Kidney epithelial cell (primary cell): ENCODE measurements around the gene DLG1. TPM values are rescaled to one million over a fixed set of nuclear protein-coding genes. Genes with fewer than 3 reads are reported as not detected.

Experiments used
- DNase-seq: peaks from one replicate; pipeline ENCODE4 v3.0.0-alpha.2; 2010; ENCODE audit warnings: low read depth
- H3K27me3 ChIP-seq: 2 replicates; pipeline ENCODE4 v1.6.0; 2011; ENCODE audit warnings: low read length; ENCODE audit not compliant: control insufficient read depth, insufficient read depth
- H3K36me3 ChIP-seq: 2 replicates; pipeline ENCODE4 v1.5.1; 2011; ENCODE audit warnings: low read length; ENCODE audit not compliant: control insufficient read depth, insufficient read depth
- H3K4me3 ChIP-seq: 2 replicates; pipeline ENCODE4 v1.5.1; 2011; ENCODE audit warnings: low read depth, mild to moderate bottlenecking, control low read depth, low read length
- total RNA-seq: library from RNA; depleted of rRNA; stranded (reverse); fragments of >200 nt; gene quantifications from 2 replicates; pipeline ENCODE4 v1.2.3, GENCODE V29; 2015
- TF ChIP-seq, protein P1 (sequence below): IDR thresholded peaks from 2 replicates; pipeline ENCODE4 v1.5.1; 2011; ENCODE audit warnings: mild to moderate bottlenecking, moderate library complexity, low read length, control low read depth, inconsistent platforms; ENCODE audit not compliant: insufficient read depth, poor library complexity, severe bottlenecking

DLG1 gene
- total RNA-seq, 1 donor from 2014 or later = 127 TPM

DNA sequence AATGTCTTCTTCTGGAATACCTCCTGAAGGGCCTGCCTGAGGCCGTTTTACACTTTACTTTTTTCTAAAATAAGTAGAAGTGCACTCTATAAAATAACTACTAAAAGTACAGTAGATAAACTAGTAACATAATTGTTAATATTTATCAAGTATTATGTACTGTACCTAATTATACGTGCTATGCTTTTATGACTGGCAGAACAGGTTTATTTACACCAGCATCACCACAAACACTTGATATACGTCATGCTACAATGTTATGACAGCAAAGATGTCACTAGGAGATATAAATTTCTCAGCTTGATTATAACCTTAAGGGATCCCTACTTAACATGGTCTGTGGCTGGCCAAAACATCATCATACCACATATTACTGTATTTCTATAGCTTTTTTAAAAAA is 29.4 kb downstream of the DLG1 start:
- H3K4me3 ChIP-seq = no peak overlapping the region
- no peaks in the 10 kb centered on the region for H3K36me3 ChIP-seq

DNA sequence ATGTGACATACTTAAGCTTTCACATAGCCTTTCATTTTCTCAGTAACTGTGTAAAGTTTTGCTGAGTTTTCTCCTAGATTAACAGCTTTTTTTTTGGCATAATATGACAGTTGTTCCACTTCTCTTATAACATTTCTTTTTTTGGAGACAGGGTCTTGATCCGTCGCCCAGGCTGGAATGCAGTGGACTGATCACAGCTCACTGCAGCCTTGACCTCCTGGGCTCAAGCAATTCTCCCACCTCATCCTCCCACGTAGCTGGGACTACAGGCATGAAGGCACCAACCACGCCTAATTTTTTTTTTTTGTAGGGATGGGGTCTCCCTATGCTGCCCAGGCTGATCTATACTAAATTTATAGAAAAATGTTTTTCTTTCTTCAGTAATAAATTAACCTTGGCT is 30.1 kb downstream of the DLG1 start:
- Histone ChIP-seq H3K36me3 (no peaks in the 10 kb centered on the region), H3K4me3 (no peak overlapping the region), H3K27me3 (no peaks in the 10 kb centered on the region)
- DNase-seq = no peak
- TF ChIP-seq, protein P1, sequence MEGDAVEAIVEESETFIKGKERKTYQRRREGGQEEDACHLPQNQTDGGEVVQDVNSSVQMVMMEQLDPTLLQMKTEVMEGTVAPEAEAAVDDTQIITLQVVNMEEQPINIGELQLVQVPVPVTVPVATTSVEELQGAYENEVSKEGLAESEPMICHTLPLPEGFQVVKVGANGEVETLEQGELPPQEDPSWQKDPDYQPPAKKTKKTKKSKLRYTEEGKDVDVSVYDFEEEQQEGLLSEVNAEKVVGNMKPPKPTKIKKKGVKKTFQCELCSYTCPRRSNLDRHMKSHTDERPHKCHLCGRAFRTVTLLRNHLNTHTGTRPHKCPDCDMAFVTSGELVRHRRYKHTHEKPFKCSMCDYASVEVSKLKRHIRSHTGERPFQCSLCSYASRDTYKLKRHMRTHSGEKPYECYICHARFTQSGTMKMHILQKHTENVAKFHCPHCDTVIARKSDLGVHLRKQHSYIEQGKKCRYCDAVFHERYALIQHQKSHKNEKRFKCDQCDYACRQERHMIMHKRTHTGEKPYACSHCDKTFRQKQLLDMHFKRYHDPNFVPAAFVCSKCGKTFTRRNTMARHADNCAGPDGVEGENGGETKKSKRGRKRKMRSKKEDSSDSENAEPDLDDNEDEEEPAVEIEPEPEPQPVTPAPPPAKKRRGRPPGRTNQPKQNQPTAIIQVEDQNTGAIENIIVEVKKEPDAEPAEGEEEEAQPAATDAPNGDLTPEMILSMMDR = no peak

More for the DNA sequence above, 29.4 kb downstream of the DLG1 start:
- no peak for DNase-seq
- TF ChIP-seq, protein P1 = no peak
- no peaks in the 10 kb centered on the region for H3K27me3 ChIP-seq

DNA sequence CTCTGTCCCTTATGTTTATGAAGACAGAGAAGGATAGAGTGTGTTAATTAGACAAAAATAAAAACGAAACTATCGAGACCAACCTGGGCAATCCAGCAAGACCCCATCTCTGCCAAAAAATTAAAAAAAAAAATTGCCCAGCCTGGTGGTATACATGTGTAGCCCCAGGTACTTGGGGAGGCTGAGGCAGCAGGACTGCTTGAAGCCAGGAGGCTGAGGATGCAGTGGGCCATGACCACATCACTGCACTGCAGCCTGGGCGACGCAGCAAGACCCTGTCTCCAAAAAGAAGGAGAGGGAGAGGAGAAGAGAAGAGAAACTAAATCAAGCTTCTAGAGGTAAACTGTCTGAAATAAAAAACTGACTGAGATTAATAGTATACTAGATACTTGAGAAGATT is 32.1 kb downstream of the DLG1 start:
- TF ChIP-seq, protein P1 = no peak
- no peaks in the 10 kb centered on the region for H3K27me3 ChIP-seq
- H3K36me3 ChIP-seq = no peaks in the 10 kb centered on the region

DNA sequence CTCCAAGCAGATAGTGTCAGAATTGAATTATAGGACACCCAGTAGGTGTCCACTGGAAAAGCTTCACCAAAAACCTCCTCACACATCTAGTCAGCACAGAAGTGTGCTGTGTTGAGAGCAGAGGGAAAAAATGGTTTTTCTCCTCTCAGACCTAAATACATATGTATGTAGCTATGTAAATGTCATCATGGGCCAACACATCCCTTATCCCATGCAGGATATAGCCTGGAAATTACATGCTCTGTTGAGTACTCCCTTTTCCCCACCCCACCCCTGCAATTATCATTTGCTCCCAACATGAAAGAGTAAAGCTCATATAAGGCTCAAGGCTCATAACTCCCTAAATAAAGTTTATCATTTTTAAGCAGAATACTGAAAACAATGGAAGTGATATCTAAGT is 35.7 kb downstream of the DLG1 start:
- TF ChIP-seq, protein P1 = no peak
- Histone ChIP-seq H3K4me3 (no peak overlapping the region), H3K27me3 (no peaks in the 10 kb centered on the region), H3K36me3 (no peaks in the 10 kb centered on the region)
- no peak for DNase-seq

More for the DNA sequence above, 32.1 kb downstream of the DLG1 start:
- DNase-seq = no peak
- no peak overlapping the region for H3K4me3 ChIP-seq

DNA sequence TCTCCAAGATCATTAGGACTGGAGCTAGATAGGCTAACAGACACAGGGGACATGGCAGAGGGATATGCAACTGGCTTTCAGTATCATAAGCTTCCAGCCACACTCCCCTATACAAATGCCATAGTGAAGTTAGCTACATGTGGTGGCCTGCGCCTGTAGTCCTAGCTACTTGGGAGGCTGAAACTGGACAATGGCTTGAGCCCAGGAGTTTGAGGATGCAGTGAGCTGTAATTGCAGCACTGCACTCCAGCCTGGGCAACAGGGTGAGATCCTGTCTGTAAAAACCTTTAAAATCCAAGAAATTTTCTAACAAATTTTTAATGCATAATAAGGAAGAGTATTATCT is 37.3 kb downstream of the DLG1 start:
- H3K27me3 ChIP-seq = no peaks in the 10 kb centered on the region
- no peak overlapping the region for H3K4me3 ChIP-seq
- TF ChIP-seq, protein P1 = no peak
- DNase-seq = no peak
- H3K36me3 ChIP-seq = no peaks in the 10 kb centered on the region

GRCh38 chr3:197260491-197261163 is 37.8 kb downstream of the DLG1 start:
- DNase-seq = no peak
- Histone ChIP-seq H3K4me3 (no peak overlapping the region), H3K27me3 (no peaks in the 10 kb centered on the region), H3K36me3 (no peaks in the 10 kb centered on the region)
- TF ChIP-seq, protein P1 = no peak
